ENCODE data around the gene CCL2. TPM values are rescaled to one million over a fixed set of nuclear protein-coding genes. Genes with fewer than 3 reads are reported as not detected.

CCL2 gene
- polyA plus RNA-seq, 3 donors = 1.4 to 44.9 (median 17.7) TPM

DNA sequence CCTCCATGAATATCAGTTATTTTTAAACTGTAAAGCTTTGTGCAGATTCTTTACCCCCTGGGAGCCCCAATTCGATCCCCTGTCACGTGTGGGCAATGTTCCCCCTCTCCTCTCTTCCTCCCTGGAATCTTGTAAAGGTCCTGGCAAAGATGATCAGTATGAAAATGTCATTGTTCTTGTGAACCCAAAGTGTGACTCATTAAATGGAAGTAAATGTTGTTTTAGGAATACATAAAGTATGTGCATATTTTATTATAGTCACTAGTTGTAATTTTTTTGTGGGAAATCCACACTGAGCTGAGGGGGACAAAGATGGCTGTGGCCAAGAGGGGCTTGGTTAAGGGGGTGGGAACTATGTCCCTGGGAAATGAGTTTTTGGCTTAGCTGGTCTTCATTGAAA, 32.8 kb downstream of the CCL2 start:
- H3K27ac ChIP-seq (ENCODE audit: low read depth in 1 of 2, low read length in 2 of 2) = no peak overlapping the region
- H3K4me1 ChIP-seq (ENCODE audit: control insufficient read depth in 1 of 2, insufficient read depth in 2 of 2, low read length in 2 of 2) = no peaks in the 10 kb centered on the region
- no CpG with 5 or more reads among the region's 2 CpGs for WGBS (ENCODE audit: insufficient coverage)
- no peaks in the 10 kb centered on the region for H3K36me3 Mint-ChIP-seq
- DNase-seq = no peak
- no peak overlapping the region for H2AFZ ChIP-seq (ENCODE audit: insufficient read depth, low read depth, low read length, poor library complexity, severe bottlenecking)
- peaks cover 9 to 23% (median 10%) of the 10 kb centered on the region in 3 donors for H3K27me3 Mint-ChIP-seq (ENCODE audit: low read depth in 3 of 3)
- no peaks in the 10 kb centered on the region for H3K9me3 Mint-ChIP-seq
- no peaks in the 10 kb centered on the region for H3K79me2 ChIP-seq (ENCODE audit: insufficient read depth, low read length)
- no peaks in the 10 kb centered on the region for H3K36me3 ChIP-seq (replicated peaks in 1 of 2; ENCODE audit: control insufficient read depth in 1 of 2, insufficient read depth in 2 of 2, low read length in 2 of 2)
- peaks cover 0 to 5% of the 10 kb centered on the region in 2 donors for H3K27me3 ChIP-seq (ENCODE audit: control insufficient read depth in 2 of 2, insufficient read depth in 2 of 2, low read length in 2 of 2)
- H3K4me1 Mint-ChIP-seq = no peaks in the 10 kb centered on the region
- H3K9ac ChIP-seq (ENCODE audit: insufficient read depth, low read length, poor library complexity, severe bottlenecking) = no peak overlapping the region
- no peak overlapping the region for H3K4me2 ChIP-seq (replicated peaks; ENCODE audit: extremely low read depth, low read length, poor library complexity, severe bottlenecking)
- TF ChIP-seq, protein P1, sequence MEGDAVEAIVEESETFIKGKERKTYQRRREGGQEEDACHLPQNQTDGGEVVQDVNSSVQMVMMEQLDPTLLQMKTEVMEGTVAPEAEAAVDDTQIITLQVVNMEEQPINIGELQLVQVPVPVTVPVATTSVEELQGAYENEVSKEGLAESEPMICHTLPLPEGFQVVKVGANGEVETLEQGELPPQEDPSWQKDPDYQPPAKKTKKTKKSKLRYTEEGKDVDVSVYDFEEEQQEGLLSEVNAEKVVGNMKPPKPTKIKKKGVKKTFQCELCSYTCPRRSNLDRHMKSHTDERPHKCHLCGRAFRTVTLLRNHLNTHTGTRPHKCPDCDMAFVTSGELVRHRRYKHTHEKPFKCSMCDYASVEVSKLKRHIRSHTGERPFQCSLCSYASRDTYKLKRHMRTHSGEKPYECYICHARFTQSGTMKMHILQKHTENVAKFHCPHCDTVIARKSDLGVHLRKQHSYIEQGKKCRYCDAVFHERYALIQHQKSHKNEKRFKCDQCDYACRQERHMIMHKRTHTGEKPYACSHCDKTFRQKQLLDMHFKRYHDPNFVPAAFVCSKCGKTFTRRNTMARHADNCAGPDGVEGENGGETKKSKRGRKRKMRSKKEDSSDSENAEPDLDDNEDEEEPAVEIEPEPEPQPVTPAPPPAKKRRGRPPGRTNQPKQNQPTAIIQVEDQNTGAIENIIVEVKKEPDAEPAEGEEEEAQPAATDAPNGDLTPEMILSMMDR (IDR thresholded peaks at IDR 0.05) = no peak
- H3K9me3 ChIP-seq (replicated peaks in 1 of 2; ENCODE audit: control insufficient read depth in 1 of 2, insufficient read depth in 1 of 2, low read length in 2 of 2) = no peaks in the 10 kb centered on the region
- intact Hi-C loops (cut with micrococcal nuclease) = no loop called here
- H3K4me3 ChIP-seq (replicated peaks in 1 of 3; ENCODE audit: low read depth in 2 of 3, low read length in 3 of 3) = no peak overlapping the region
- H4K20me1 ChIP-seq (ENCODE audit: insufficient read depth, low read length) = no peaks in the 10 kb centered on the region
- H3K27ac Mint-ChIP-seq = no peak overlapping the region
- peak overlapping the region in 1 of 2 donors; percentile 2 for H3K4me3 Mint-ChIP-seq

GRCh38 chr17:34290586-34290985, 35.5 kb downstream of the CCL2 start:
- H3K4me1 ChIP-seq (ENCODE audit: control insufficient read depth in 1 of 2, insufficient read depth in 2 of 2, low read length in 2 of 2) = no peaks in the 10 kb centered on the region
- WGBS (ENCODE audit: insufficient coverage) = 100% methylated on average over 3 of the region's 4 CpGs

More at GRCh38 chr17:34290586-34290985, 35.5 kb downstream of the CCL2 start:
- peaks cover 7 to 20% (median 10%) of the 10 kb centered on the region in 3 donors for H3K27me3 Mint-ChIP-seq (ENCODE audit: low read depth in 3 of 3)
- no peak for DNase-seq
- H3K9ac ChIP-seq (ENCODE audit: insufficient read depth, low read length, poor library complexity, severe bottlenecking) = no peak overlapping the region
- no peak overlapping the region for H3K4me3 ChIP-seq (replicated peaks in 1 of 3; ENCODE audit: low read depth in 2 of 3, low read length in 3 of 3)
- intact Hi-C loops (cut with micrococcal nuclease) = no loop called here
- H3K79me2 ChIP-seq (ENCODE audit: insufficient read depth, low read length) = no peaks in the 10 kb centered on the region
- no peak overlapping the region for H3K27ac Mint-ChIP-seq
- peaks cover 0 to 2% (median 0%) of the 10 kb centered on the region in 7 donors for H3K9me3 Mint-ChIP-seq
- H3K4me2 ChIP-seq (replicated peaks; ENCODE audit: extremely low read depth, low read length, poor library complexity, severe bottlenecking) = no peak overlapping the region
- H3K4me1 Mint-ChIP-seq = no peaks in the 10 kb centered on the region
- no peak overlapping the region for H3K27ac ChIP-seq (ENCODE audit: low read depth in 1 of 2, low read length in 2 of 2)
- TF ChIP-seq, protein P1 (IDR thresholded peaks at IDR 0.05) = no peak
- no peaks in the 10 kb centered on the region for H3K36me3 Mint-ChIP-seq
- H3K27me3 ChIP-seq (ENCODE audit: control insufficient read depth in 2 of 2, insufficient read depth in 2 of 2, low read length in 2 of 2) = peaks cover 0 to 5% of the 10 kb centered on the region in 2 donors
- H3K36me3 ChIP-seq (replicated peaks in 1 of 2; ENCODE audit: control insufficient read depth in 1 of 2, insufficient read depth in 2 of 2, low read length in 2 of 2) = no peaks in the 10 kb centered on the region
- H4K20me1 ChIP-seq (ENCODE audit: insufficient read depth, low read length) = no peaks in the 10 kb centered on the region
- no peak overlapping the region for H2AFZ ChIP-seq (ENCODE audit: insufficient read depth, low read depth, low read length, poor library complexity, severe bottlenecking)
- H3K9me3 ChIP-seq (replicated peaks in 1 of 2; ENCODE audit: control insufficient read depth in 1 of 2, insufficient read depth in 1 of 2, low read length in 2 of 2) = no peaks in the 10 kb centered on the region
- H3K4me3 Mint-ChIP-seq = no peak overlapping the region

All from CD14-positive monocyte (primary cell).